GM21619 (cell line): Measurements from ENCODE around the gene TBATA.

Source experiments
- ATAC-seq: cut with Tn5 transposase; IDR thresholded peaks from one replicate; pipeline ENCODE4 v1.9.1; 2021; ENCODE audit not compliant: unreplicated experiment

TBATA gene

DNA sequence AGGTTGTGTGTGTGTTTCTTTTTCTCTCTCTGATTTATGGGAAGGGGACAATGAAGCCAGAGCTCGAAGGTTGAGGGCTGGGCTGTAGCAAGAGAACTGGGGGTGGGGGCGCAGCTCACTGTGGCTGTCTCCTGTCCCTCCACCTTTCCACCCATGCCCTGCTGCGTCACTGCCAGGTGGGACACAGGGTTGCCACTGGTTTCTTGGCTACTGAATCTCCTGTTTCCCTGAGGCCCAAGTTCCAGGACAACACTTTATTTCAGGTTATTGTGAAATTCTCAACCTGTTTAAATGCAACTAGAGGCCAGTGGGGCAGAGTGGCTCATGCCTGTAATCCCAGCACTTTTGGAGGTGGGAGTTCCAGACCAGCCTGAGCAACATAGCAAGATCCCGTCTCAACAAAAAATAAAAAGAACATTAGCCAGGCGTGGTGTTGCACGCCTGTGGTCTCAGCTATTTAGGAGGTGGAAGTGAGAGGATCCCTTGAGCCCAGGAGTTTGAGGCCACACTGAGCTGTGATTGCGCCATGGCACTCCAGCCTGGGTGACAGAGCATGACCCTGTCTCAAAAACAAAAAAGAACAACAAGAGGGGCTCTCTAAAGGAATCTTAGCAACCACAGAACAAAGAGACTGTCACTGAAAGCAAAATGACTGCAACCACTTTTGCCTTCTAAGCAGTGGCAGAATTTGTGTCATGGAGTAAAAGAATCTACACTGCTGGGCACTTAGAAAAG lies 22.6 kb downstream of the TBATA start:
- no peak for ATAC-seq

GRCh38 chr10:70761727-70762350 lies 23.3 kb downstream of the TBATA start:
- ATAC-seq: no peak

DNA sequence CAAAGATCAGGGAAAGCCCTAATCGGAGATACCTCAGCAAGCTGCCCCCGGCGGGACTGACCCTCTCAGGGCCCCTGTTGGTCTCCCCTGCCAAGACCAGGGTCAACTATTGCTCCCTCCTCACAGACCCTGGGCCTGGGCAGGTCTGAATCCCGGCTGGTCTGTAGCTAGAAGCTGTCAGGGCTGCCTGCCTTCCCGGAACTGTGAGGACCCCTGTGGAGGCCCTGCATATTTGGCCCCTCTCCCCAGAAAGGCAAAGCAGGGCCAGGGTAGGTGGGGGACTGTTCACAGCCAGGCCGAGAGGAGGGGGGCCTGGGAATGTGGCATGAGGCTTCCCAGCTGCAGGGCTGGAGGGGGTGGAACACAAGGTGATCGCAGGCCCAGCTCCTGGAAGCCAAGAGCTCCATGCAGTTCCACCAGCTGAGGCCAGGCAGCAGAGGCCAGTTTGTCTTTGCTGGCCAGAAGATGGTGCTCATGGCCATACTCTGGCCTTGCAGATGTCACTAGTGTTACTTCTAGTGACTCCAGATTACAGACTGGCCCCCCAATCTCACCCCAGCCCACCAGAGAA lies 24.1 kb downstream of the TBATA start:
- no peak for ATAC-seq

DNA sequence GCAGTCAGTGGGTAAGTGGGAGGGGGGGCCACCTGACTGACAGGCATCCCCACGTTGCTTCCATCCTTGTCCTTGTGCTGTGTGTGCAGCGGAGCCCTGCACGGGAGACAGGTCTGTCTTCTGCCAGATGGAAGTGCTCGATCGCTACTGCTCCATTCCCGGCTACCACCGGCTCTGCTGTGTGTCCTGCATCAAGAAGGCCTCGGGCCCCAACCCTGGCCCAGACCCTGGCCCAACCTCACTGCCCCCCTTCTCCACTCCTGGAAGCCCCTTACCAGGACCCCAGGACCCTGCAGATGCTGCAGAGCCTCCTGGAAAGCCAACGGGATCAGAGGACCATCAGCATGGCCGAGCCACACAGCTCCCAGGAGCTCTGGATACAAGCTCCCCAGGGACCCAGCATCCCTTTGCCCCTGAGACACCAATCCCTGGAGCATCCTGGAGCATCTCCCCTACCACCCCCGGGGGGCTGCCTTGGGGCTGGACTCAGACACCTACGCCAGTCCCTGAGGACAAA lies 24.8 kb downstream of the TBATA start:
- ATAC-seq: no peak

- ATAC-seq: no peak
Observed at GRCh38 chr10:70759781-70760180, 25.4 kb downstream of the TBATA start.

GRCh38 chr10:70758757-70759514 lies 26.2 kb downstream of the TBATA start:
- ATAC-seq: no peak

DNA sequence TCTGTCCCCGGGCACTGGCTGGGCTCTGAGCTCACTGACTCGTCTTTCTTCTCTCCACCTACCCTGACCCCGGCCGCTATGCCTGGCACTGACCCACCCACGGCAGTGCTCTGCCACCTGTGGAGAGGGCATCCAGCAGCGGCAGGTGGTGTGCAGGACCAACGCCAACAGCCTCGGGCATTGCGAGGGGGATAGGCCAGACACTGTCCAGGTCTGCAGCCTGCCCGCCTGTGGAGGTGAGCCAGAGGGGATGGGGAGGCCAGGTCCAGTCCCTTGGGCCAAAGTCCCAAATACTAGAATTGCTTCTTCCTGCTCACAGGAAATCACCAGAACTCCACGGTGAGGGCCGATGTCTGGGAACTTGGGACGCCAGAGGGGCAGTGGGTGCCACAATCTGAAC lies 27.3 kb downstream of the TBATA start:
- no peak for ATAC-seq

GRCh38 chr10:70756700-70757360 lies 28.3 kb downstream of the TBATA start:
- ATAC-seq: no peak

GRCh38 chr10:70753841-70754621 lies 31.1 kb downstream of the TBATA start:
- ATAC-seq: no peak

GRCh38 chr10:70753026-70753663 lies 32.0 kb downstream of the TBATA start:
- no peak for ATAC-seq

GRCh38 chr10:70752571-70752970 lies 32.6 kb downstream of the TBATA start:
- no peak for ATAC-seq

DNA sequence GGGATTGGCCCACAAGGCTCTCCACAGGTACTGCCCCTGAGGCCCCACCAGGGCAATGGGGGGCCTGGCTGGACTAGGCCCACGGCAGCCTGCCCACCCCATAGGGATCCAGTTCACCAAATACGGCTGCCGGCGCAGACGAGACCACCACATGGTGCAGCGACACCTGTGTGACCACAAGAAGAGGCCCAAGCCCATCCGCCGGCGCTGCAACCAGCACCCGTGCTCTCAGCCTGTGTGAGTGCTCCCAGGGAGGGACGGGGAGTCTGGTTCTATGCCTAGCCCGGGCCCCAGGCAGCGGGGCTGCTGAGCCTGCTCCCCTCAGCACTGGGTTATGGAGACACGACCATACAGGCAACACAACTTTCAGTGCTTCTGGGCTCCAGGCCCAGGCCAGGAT lies 33.2 kb downstream of the TBATA start:
- ATAC-seq: no peak

GRCh38 chr10:70751356-70751755 lies 33.8 kb downstream of the TBATA start:
- ATAC-seq: no peak

- no peak for ATAC-seq
Observed at GRCh38 chr10:70750156-70750703, 34.9 kb downstream of the TBATA start.

GRCh38 chr10:70749756-70750155 lies 35.4 kb downstream of the TBATA start:
- no peak for ATAC-seq

DNA sequence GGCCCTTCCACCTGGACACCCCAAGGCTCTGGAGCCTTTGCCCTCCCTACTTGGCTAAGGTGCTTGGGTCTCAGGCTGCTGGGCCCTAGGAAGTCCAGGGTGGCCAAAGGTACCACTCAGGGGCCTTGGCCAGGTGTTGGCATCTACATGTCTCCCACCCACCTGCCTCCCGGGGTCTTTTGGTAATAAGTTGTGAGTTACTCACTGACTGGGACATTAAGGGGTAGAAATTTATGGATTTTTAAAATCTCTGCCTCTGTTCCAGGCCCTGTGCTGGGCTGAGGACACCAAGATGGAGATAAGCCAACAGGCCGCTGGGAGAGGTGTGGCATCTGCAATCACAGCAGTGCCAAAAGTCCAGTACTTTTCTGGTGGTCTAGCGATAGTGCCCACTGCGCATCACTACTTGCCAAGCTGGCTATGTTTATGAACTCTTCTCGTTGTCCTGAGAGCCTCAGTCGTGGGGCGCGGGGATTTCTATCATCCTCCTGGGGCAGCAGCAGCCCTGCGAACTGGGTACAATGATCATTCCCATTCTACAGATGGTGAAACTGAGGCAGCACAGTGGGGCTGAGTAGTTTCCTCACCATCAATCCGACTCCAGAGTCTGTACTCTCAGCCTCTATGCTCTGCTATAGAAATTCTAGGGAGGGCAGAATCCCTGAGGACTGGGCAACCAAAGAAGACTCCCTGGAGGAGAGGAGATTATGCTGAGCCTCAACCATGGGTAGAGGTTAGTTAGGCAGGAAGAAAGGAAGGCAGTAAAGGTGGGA lies 36.2 kb downstream of the TBATA start:
- ATAC-seq: no peak

- ATAC-seq: no peak
Observed at GRCh38 chr10:70748305-70748704, 36.9 kb downstream of the TBATA start.

GRCh38 chr10:70747192-70747965 lies 37.8 kb downstream of the TBATA start:
- ATAC-seq: no peak
